Left lung (tissue), 10 donors: Measurements from ENCODE around the gene INKA1. TPM values are rescaled to one million over a fixed set of nuclear protein-coding genes. Genes with fewer than 3 reads are reported as not detected.

Experiments
- ATAC-seq: fragments of 200-7000 bp; cut with Tn5 transposase; one replicate; pipeline ENCODE4 v1.9.1; 2020; ENCODE audit warnings: moderate library complexity
- DNase-seq, 4 donors: peaks; one replicate each; pipeline ENCODE4 v3.0.0-alpha.2; 2013 to 2020
- H3K27ac ChIP-seq, 2 donors: fragments of 200-600 bp; sonication (generic) in 1 of 2; one replicate each; pipeline versions ENCODE4 v1.5.0 to v1.8.0; 2020 to 2021
- H3K27me3 ChIP-seq, 2 donors: fragments of 200-600 bp; sonication (generic) in 1 of 2; one replicate each; pipeline versions ENCODE4 v1.5.0 to v1.8.0; 2020 to 2021
- H3K36me3 ChIP-seq, 2 donors: fragments of 200-600 bp; sonication (generic) in 1 of 2; one replicate each; pipeline versions ENCODE4 v1.5.0 to v1.8.0; 2020 to 2021
- H3K4me1 ChIP-seq, 2 donors: fragments of 200-600 bp; one replicate each; pipeline ENCODE4 v1.8.0; 2021
- H3K4me3 ChIP-seq, 2 donors: fragments of 200-600 bp; sonication (generic) in 1 of 2; one replicate each; pipeline versions ENCODE4 v1.5.0 to v1.8.0; 2020 to 2021; ENCODE audit warnings: mild to moderate bottlenecking in 1 of 2
- H3K9me3 ChIP-seq, 2 donors: fragments of 200-600 bp; sonication (generic) in 1 of 2; one replicate each; pipeline versions ENCODE4 v1.5.0 to v1.8.0; 2020 to 2021
- intact Hi-C, 2 donors: fragments of 100-400 bp; cut with DNase I; formaldehyde crosslinking; loops; one replicate each; pipeline versions ENCODE4 v1.11.2 to v1.14.2; 2022
- microRNA-seq, 2 donors: library from miRNA; unstranded; fragments of <30 nt; microRNA quantifications; one replicate each; pipeline ENCODE4, GENCODE V29; 2019
- polyA plus RNA-seq, 6 donors: library from polyadenylated mRNA; unstranded; fragments of 120-200 nt; gene quantifications; one replicate each; pipeline ENCODE4 v1.2.1, GENCODE V29; 2013; ENCODE audit not compliant: insufficient read length in 6 of 6
- total RNA-seq, 2 donors: library from RNA; stranded (reverse); fragmentation: NEBNext Ultra II Directional; extraction: Animal tissue kit (Norgen Biotek cat#: 25700); gene quantifications; one replicate each; pipeline ENCODE4 v1.2.1, GENCODE V29; 2021
- TF ChIP-seq, protein P1 (sequence below), 2 donors: fragments of 200-600 bp; sonication (generic) in 1 of 2; IDR thresholded peaks; one replicate each; pipeline versions ENCODE4 v1.5.0 to v1.8.0; 2021; ENCODE audit warnings: antibody characterized with exemption in 2 of 2
- donor health status: DM: no; HTN: yes; CAD: no.
- donor health status: DM: no; HTN: no; CAD: no.

INKA1 gene
- total and polyA plus RNA-seq, 8 donors, result 3.7 to 18.9 (median 13.3) TPM

DNA sequence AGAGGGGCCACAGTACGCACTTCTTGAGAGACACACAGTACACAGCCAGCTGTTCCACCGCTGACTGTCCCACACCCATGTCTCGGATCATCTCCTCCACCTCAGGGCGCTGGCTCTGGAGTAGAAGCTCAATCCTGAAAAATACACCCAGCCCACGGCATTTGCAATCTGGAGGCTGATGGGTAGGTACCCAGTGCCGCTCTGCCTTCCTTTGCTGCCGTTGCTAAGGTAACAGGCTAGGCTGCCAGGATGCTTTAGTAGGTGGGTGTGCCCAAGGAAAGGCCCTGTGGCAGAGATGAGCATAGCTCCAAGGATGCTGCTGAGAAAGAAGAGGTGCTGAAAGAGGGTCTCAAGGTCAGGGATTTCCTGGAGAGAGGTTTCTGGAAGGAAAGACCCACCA, 38.7 kb downstream of the INKA1 start:
- no peak for ATAC-seq
- intact Hi-C loops, result no loop called here
- TF ChIP-seq, protein P1, sequence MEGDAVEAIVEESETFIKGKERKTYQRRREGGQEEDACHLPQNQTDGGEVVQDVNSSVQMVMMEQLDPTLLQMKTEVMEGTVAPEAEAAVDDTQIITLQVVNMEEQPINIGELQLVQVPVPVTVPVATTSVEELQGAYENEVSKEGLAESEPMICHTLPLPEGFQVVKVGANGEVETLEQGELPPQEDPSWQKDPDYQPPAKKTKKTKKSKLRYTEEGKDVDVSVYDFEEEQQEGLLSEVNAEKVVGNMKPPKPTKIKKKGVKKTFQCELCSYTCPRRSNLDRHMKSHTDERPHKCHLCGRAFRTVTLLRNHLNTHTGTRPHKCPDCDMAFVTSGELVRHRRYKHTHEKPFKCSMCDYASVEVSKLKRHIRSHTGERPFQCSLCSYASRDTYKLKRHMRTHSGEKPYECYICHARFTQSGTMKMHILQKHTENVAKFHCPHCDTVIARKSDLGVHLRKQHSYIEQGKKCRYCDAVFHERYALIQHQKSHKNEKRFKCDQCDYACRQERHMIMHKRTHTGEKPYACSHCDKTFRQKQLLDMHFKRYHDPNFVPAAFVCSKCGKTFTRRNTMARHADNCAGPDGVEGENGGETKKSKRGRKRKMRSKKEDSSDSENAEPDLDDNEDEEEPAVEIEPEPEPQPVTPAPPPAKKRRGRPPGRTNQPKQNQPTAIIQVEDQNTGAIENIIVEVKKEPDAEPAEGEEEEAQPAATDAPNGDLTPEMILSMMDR (IDR thresholded peaks at IDR 0.05), result no peak

GRCh38 chr3:49842843-49843517, 39.9 kb downstream of the INKA1 start:
- Histone ChIP-seq H3K4me3 (no peak overlapping the region), H3K27ac (no peak overlapping the region), H3K9me3 (no peaks in the 10 kb centered on the region), H3K36me3 (peaks cover 0 to 8% of the 10 kb centered on the region in 2 donors), H3K27me3 (no peaks in the 10 kb centered on the region), H3K4me1 (peaks cover 0 to 2% of the 10 kb centered on the region in 2 donors)
- DNase-seq (no peak), ATAC-seq (no peak)
- intact Hi-C loops, result no loop called here
- TF ChIP-seq, protein P1 (IDR thresholded peaks at IDR 0.05), result no peak

More for the DNA sequence above, 38.7 kb downstream of the INKA1 start:
- Histone ChIP-seq H3K4me3 (no peak overlapping the region), H3K9me3 (no peaks in the 10 kb centered on the region), H3K4me1 (peaks cover 0 to 2% of the 10 kb centered on the region in 2 donors), H3K27ac (no peak overlapping the region), H3K36me3 (peaks cover 0 to 8% of the 10 kb centered on the region in 2 donors), H3K27me3 (no peaks in the 10 kb centered on the region)
- no peak for DNase-seq

- H3K9me3 ChIP-seq, result no peaks in the 10 kb centered on the region
- ATAC-seq, result no peak
These were observed 41.6 kb downstream of the INKA1 start for GRCh38 chr3:49844464-49845183.

GRCh38 chr3:49845694-49846093, 42.6 kb downstream of the INKA1 start:
- no peaks in the 10 kb centered on the region for H3K4me1 ChIP-seq
- H3K36me3 ChIP-seq, result peaks cover 0 to 8% of the 10 kb centered on the region in 2 donors
- no peak for DNase-seq
- ATAC-seq, result no peak
- H3K27ac ChIP-seq, result no peak overlapping the region
- H3K9me3 ChIP-seq, result no peaks in the 10 kb centered on the region
- TF ChIP-seq, protein P1 (IDR thresholded peaks at IDR 0.05), result no peak
- no peak overlapping the region for H3K4me3 ChIP-seq
- intact Hi-C loops, result no loop called here
- no peaks in the 10 kb centered on the region for H3K27me3 ChIP-seq

More at GRCh38 chr3:49844464-49845183, 41.6 kb downstream of the INKA1 start:
- TF ChIP-seq, protein P1 (IDR thresholded peaks at IDR 0.05), result no peak
- intact Hi-C loops, result no loop called here
- H3K4me3 ChIP-seq, result no peak overlapping the region
- H3K4me1 ChIP-seq, result no peaks in the 10 kb centered on the region
- DNase-seq, result no peak
- H3K36me3 ChIP-seq, result peaks cover 0 to 8% of the 10 kb centered on the region in 2 donors
- H3K27me3 ChIP-seq, result no peaks in the 10 kb centered on the region
- H3K27ac ChIP-seq, result no peak overlapping the region

Small RNA genes lying within 50 kb of the gene (microRNA-seq; reads per million reads assigned to microRNA genes)
- 0.50 to 0.82 reads per million in 2 donors for gene MIR5193

Other genes with a start within 250 kb of the INKA1 start
- gene BSN, start 248.8 kb upstream of the INKA1 start, total RNA-seq, result under 1 TPM; 0.26 to 0.44 TPM
- gene BSN, start 248.8 kb upstream of the INKA1 start, polyA plus RNA-seq, result 1 to 10 TPM in 2 of 6 donors, under 1 TPM in 4; 0.67 to 1.1 (median 0.94) TPM
- gene APEH, start 128.9 kb upstream of the INKA1 start, total RNA-seq, result 100 to 1,000 TPM; 121 to 122 TPM
- gene APEH, start 128.9 kb upstream of the INKA1 start, polyA plus RNA-seq, result 100 to 1,000 TPM in 3 of 6 donors, 10 to 100 TPM in 3; 88.6 to 108 (median 99.8) TPM
- gene MST1, start 113.8 kb upstream of the INKA1 start, total RNA-seq, result 10 to 100 TPM; 12.5 to 19.1 TPM
- gene MST1, start 113.8 kb upstream of the INKA1 start, polyA plus RNA-seq, result 10 to 100 TPM; 31.0 to 59.7 (median 39.8) TPM
- 10 to 100 TPM; 40.9 to 45.0 TPM for gene RNF123, start 113.7 kb upstream of the INKA1 start, total RNA-seq
- gene RNF123, start 113.7 kb upstream of the INKA1 start, polyA plus RNA-seq, result 10 to 100 TPM; 21.8 to 33.1 (median 30.4) TPM
- under 1 TPM in 1 of 2 donors, not detected in 1; 0.47 TPM for gene AMIGO3, start 83.6 kb upstream of the INKA1 start, total RNA-seq
- gene AMIGO3, start 83.6 kb upstream of the INKA1 start, polyA plus RNA-seq, result 1 to 10 TPM in 5 of 6 donors, under 1 TPM in 1; 0.54 to 2.4 (median 1.9) TPM
- 10 to 100 TPM; 41.0 to 69.5 TPM for gene GMPPB, start 79.3 kb upstream of the INKA1 start, total RNA-seq
- 10 to 100 TPM; 11.0 to 19.8 (median 12.6) TPM for gene GMPPB, start 79.3 kb upstream of the INKA1 start, polyA plus RNA-seq
- gene IP6K1, start 16.7 kb upstream of the INKA1 start, total RNA-seq, result 10 to 100 TPM; 42.1 to 42.7 TPM
- 10 to 100 TPM; 31.8 to 51.2 (median 47.3) TPM for gene IP6K1, start 16.7 kb upstream of the INKA1 start, polyA plus RNA-seq
- gene CDHR4, start 3.4 kb upstream of the INKA1 start, total RNA-seq, result 1 to 10 TPM in 1 of 2 donors, under 1 TPM in 1; 0.20 to 6.1 TPM
- gene CDHR4, start 3.4 kb upstream of the INKA1 start, polyA plus RNA-seq, result 1 to 10 TPM in 5 of 6 donors, under 1 TPM in 1; 0.56 to 6.5 (median 3.8) TPM
- gene UBA7, start 10.7 kb downstream of the INKA1 start, total RNA-seq, result 100 to 1,000 TPM in 1 of 2 donors, 10 to 100 TPM in 1; 97.4 to 121 TPM
- 10 to 100 TPM; 60.9 to 97.6 (median 75.9) TPM for gene UBA7, start 10.7 kb downstream of the INKA1 start, polyA plus RNA-seq
- gene TRAIP, start 53.3 kb downstream of the INKA1 start, total RNA-seq, result 1 to 10 TPM; 2.4 to 2.5 TPM
- gene TRAIP, start 53.3 kb downstream of the INKA1 start, polyA plus RNA-seq, result 10 to 100 TPM; 10.1 to 15.1 (median 12.9) TPM
- gene CAMKV, start 66.6 kb downstream of the INKA1 start, total RNA-seq, result not detected
- under 1 TPM in 3 of 6 donors, not detected in 3; 0.14 to 0.21 (median 0.14) TPM for gene CAMKV, start 66.6 kb downstream of the INKA1 start, polyA plus RNA-seq
- 10 to 100 TPM; 51.1 to 54.7 TPM for gene MST1R, start 100.6 kb downstream of the INKA1 start, total RNA-seq
- gene MST1R, start 100.6 kb downstream of the INKA1 start, polyA plus RNA-seq, result 10 to 100 TPM in 1 of 6 donors, 1 to 10 TPM in 5; 6.0 to 10.0 (median 7.9) TPM
- 10 to 100 TPM; 13.9 to 15.6 TPM for gene MON1A, start 126.5 kb downstream of the INKA1 start, total RNA-seq
- gene MON1A, start 126.5 kb downstream of the INKA1 start, polyA plus RNA-seq, result 10 to 100 TPM in 5 of 6 donors, 1 to 10 TPM in 1; 8.5 to 15.0 (median 11.8) TPM
- gene RBM6, start 136.9 kb downstream of the INKA1 start, total RNA-seq, result 10 to 100 TPM; 59.6 to 86.3 TPM
- 100 to 1,000 TPM; 142 to 232 (median 186) TPM for gene RBM6, start 136.9 kb downstream of the INKA1 start, polyA plus RNA-seq